Central memory CD8-positive, alpha-beta T cell (primary cell): ENCODE data around the gene ARF5.
A peak's percentile ranks its signal among the peaks of the same experiment; 100 is the strongest.

Experiments used
- ATAC-seq: fragments of 150-1000 bp; cut with Tn5 transposase; replicated peaks from 2 replicates; pipeline ENCODE4 v1.10.0; 2022; ENCODE audit warnings: mild to moderate bottlenecking, moderate FRiP score, moderate number of reproducible peaks; ENCODE audit not compliant: poor library complexity, severe bottlenecking; ENCODE audit errors: extremely low read depth
- DNase-seq, 2 donors: peaks; one replicate each; pipeline ENCODE4 v3.0.0; 2021; ENCODE audit warnings: low spot score in 2 of 2
- H3K27ac Mint-ChIP-seq: one replicate; pipeline ENCODE4 v1.8.0; 2022; ENCODE audit warnings: low read depth, mild to moderate bottlenecking, moderate library complexity, mixed read lengths
- H3K27me3 Mint-ChIP-seq: one replicate; pipeline ENCODE4 v1.8.0; 2022; ENCODE audit warnings: mixed read lengths
- H3K36me3 Mint-ChIP-seq: one replicate; pipeline ENCODE4 v1.8.0; 2022; ENCODE audit warnings: mild to moderate bottlenecking, moderate library complexity, mixed read lengths; ENCODE audit not compliant: insufficient read depth
- H3K4me1 Mint-ChIP-seq: one replicate; pipeline ENCODE4 v1.8.0; 2022; ENCODE audit warnings: mixed read lengths
- H3K4me3 Mint-ChIP-seq: one replicate; pipeline ENCODE4 v1.8.0; 2022; ENCODE audit warnings: mild to moderate bottlenecking, moderate library complexity, mixed read lengths
- H3K9me3 Mint-ChIP-seq: one replicate; pipeline ENCODE4 v1.8.0; 2022; ENCODE audit warnings: mixed read lengths

The ARF5 gene

GRCh38 chr7:127592550-127592949 lies 4.3 kb downstream of the ARF5 start:
- H3K27ac Mint-ChIP-seq, result no peak overlapping the region

GRCh38 chr7:127594490-127594889 lies 6.3 kb downstream of the ARF5 start:
- Mint-ChIP-seq H3K9me3 (no peaks in the 10 kb centered on the region), H3K4me3 (no peak overlapping the region), H3K4me1 (peaks cover 15% of the 10 kb centered on the region), H3K27ac (no peak overlapping the region), H3K36me3 (peaks cover 15% of the 10 kb centered on the region), H3K27me3 (no peaks in the 10 kb centered on the region)
- no peak for DNase-seq
- peak; percentile 32 for ATAC-seq

More at GRCh38 chr7:127592550-127592949, 4.3 kb downstream of the ARF5 start:
- no peak for ATAC-seq
- no peak for DNase-seq
- Mint-ChIP-seq H3K9me3 (no peaks in the 10 kb centered on the region), H3K4me3 (no peak overlapping the region), H3K36me3 (peaks cover 17% of the 10 kb centered on the region), H3K27me3 (no peaks in the 10 kb centered on the region), H3K4me1 (peaks cover 23% of the 10 kb centered on the region)

DNA sequence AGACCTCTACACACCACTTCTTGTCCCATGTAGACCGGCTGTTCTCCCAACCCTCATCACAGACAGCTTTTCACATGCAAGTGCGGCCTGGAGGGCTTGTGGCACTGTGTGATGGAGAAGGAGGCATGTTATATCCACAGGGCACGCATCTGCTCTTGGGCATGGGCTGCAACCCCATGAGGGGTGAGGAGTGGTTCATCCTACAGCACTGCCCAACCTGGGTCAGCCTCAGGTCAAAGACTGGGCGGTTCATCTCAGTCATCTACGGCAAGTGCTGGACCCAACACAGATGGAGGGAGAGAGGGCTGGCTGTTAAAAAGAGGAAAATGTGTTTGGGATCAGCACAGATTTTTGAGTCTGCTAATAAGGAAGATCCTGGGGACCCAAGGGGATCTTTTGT lies 7.5 kb downstream of the ARF5 start:
- peaks cover 10% of the 10 kb centered on the region for H3K36me3 Mint-ChIP-seq
- H3K4me1 Mint-ChIP-seq, result peaks cover 8% of the 10 kb centered on the region
- no peak overlapping the region for H3K27ac Mint-ChIP-seq
- ATAC-seq (no peak), DNase-seq (no peak)
- no peaks in the 10 kb centered on the region for H3K27me3 Mint-ChIP-seq
- no peaks in the 10 kb centered on the region for H3K9me3 Mint-ChIP-seq
- no peak overlapping the region for H3K4me3 Mint-ChIP-seq

DNA sequence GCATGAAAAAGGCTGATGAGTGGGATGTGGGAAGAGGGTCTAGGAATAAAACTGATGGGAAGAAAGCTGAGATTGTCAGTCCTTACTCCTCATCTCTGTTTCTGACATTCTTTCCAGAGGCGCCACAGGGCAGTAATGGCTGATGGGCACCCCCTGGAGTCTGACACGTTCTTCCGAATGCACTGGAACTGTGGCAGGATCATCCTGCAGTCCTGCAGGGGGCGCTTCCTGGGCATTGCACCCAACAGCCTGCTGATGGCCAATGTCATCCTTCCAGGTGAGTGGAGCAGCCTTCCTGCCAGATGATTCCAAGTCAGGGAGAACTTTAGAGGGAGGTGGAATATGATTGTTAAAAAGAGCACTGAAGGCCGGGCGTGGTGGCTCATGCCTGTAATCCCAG lies 10.1 kb downstream of the ARF5 start:
- Mint-ChIP-seq H3K4me3 (no peak overlapping the region), H3K4me1 (no peaks in the 10 kb centered on the region), H3K36me3 (no peaks in the 10 kb centered on the region), H3K9me3 (no peaks in the 10 kb centered on the region), H3K27me3 (no peaks in the 10 kb centered on the region), H3K27ac (no peak overlapping the region)
- ATAC-seq (no peak), DNase-seq (no peak)

DNA sequence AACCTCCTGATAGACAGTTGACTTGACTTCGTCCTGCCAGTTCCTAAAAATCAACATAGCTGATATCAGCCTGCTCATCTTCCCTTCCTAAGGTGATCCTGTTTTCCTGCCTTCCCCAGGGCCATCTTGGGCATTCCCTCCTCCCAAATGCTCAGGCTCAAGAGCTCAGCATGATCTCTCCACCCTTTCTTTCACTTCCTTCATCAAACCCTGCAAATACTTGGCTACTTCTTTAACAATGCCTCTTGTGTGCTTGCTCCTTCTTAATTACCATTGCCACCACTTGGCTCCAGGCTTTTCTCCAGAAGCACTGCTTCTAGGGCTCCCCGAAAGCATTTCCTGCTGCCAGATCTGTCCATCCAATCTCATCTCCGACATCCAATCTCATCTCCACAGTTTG lies 12.7 kb downstream of the ARF5 start:
- H3K27me3 Mint-ChIP-seq, result no peaks in the 10 kb centered on the region
- no peak overlapping the region for H3K27ac Mint-ChIP-seq
- no peak for ATAC-seq
- H3K4me1 Mint-ChIP-seq, result no peaks in the 10 kb centered on the region
- H3K4me3 Mint-ChIP-seq, result no peak overlapping the region
- DNase-seq, result no peak
- no peaks in the 10 kb centered on the region for H3K9me3 Mint-ChIP-seq
- H3K36me3 Mint-ChIP-seq, result no peaks in the 10 kb centered on the region

- no peak for ATAC-seq
- Mint-ChIP-seq H3K9me3 (no peaks in the 10 kb centered on the region), H3K27me3 (peaks cover 22% of the 10 kb centered on the region)
Observed at GRCh38 chr7:127608446-127608845, 20.2 kb downstream of the ARF5 start.

GRCh38 chr7:127609297-127609696 lies 21.1 kb downstream of the ARF5 start:
- H3K4me1 Mint-ChIP-seq, result no peaks in the 10 kb centered on the region
- no peaks in the 10 kb centered on the region for H3K36me3 Mint-ChIP-seq
- ATAC-seq (no peak), DNase-seq (no peak)
- H3K27ac Mint-ChIP-seq, result no peak overlapping the region
- H3K27me3 Mint-ChIP-seq, result peaks cover 30% of the 10 kb centered on the region
- no peaks in the 10 kb centered on the region for H3K9me3 Mint-ChIP-seq
- no peak overlapping the region for H3K4me3 Mint-ChIP-seq

More at GRCh38 chr7:127608446-127608845, 20.2 kb downstream of the ARF5 start:
- Mint-ChIP-seq H3K27ac (no peak overlapping the region), H3K4me3 (no peak overlapping the region), H3K4me1 (no peaks in the 10 kb centered on the region), H3K36me3 (no peaks in the 10 kb centered on the region)
- no peak for DNase-seq

DNA sequence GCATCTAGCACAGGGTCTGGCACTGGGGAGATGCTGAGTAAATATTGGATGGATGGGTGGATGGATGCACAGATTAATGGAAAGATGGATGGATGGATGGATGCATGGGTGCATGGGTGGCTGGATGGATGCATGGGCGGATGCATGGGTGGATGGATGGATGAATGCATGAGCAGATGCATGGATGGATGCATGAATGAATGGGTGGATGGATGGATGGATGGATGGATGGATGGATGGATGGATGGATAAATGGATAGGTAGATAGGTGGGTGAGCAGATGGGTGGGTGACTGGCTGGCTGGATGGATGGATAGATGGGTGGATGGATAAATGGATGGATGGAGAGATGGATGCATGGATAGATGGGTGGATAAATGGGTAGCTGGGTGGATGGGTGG lies 24.1 kb downstream of the ARF5 start:
- no peaks in the 10 kb centered on the region for H3K9me3 Mint-ChIP-seq
- no peak for DNase-seq
- no peak overlapping the region for H3K27ac Mint-ChIP-seq
- no peak overlapping the region for H3K4me3 Mint-ChIP-seq
- peaks cover 53% of the 10 kb centered on the region for H3K27me3 Mint-ChIP-seq
- no peaks in the 10 kb centered on the region for H3K36me3 Mint-ChIP-seq
- H3K4me1 Mint-ChIP-seq, result no peaks in the 10 kb centered on the region
- ATAC-seq, result no peak

DNA sequence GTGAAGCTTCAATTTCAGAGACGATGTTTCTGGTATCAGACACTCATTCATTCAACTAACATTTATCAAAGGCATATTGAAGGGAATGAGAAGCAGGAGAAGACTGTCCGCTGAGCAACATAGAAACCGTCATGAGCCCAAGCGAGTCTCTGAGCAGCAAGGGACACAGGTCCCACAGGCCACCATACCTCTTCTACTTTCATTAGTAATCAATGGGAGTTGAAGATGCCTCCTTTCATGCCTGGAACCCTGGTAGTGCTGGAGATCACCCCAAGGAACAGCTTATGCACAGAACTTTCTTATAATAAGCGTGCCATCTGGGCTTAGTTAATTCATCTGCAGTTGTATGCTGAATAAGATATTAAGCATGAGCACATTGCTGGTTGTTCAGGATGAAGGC lies 28.5 kb downstream of the ARF5 start:
- no peak for ATAC-seq
- no peak overlapping the region for H3K4me3 Mint-ChIP-seq
- DNase-seq, result no peak
- H3K27ac Mint-ChIP-seq, result no peak overlapping the region
- H3K9me3 Mint-ChIP-seq, result no peaks in the 10 kb centered on the region
- H3K36me3 Mint-ChIP-seq, result no peaks in the 10 kb centered on the region
- H3K4me1 Mint-ChIP-seq, result peaks cover 14% of the 10 kb centered on the region
- H3K27me3 Mint-ChIP-seq, result peaks cover 93% of the 10 kb centered on the region

DNA sequence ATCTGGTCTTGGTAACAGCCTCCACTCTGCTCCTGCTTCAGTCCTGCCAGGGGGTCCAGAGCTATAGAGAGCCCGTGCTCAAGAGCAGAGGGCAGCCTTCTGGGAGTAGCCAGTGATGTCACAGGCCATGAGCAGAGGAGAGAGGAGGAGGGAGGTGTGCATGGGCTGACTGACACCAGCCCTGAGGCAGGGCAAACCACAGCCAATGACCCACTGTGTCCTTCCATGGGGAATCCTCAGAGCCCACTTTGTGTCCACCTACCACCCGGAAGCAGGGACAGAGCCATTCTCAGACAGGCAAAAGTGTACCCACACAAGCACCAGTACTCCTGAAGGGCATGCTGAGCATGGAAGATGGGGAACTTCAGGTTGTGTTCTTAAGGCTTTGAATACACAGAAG lies 29.8 kb downstream of the ARF5 start, which contains the start of gene PAX4:
PAX4 (minus strand) TSS at position 101 of the 400 bp plus-strand sequence. CDS start 2,214 bp downstream, outside the sequence.
- H3K4me1 Mint-ChIP-seq, result peaks cover 14% of the 10 kb centered on the region
- no peak within 1 kb of the TSS for H3K27ac Mint-ChIP-seq
- no peaks in the 10 kb centered on the region for H3K9me3 Mint-ChIP-seq
- DNase-seq (no peak), ATAC-seq (no peak)
- peaks cover 93% of the 10 kb centered on the region for H3K27me3 Mint-ChIP-seq
- H3K36me3 Mint-ChIP-seq, result no peaks in the 10 kb centered on the region
- no peak within 1 kb of the TSS for H3K4me3 Mint-ChIP-seq

DNA sequence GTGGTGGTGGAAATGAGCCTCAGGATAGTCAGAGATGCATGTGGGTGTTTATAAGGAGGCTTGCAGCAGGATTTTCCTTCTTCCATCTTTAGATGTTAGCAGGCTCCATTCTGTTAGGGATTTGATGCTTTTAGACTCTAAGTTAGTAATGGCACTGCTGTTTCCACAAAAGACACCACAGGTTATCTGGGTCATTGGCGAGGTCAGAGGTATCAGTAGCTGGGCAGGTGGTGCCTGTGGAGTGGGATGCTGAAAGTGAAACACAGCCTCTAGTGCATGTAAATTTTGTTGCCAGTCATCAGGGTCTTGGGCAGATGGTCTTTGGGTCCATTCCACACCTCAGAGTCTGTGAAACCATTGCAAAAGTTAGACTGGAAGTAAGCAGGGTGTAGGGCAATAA lies 30.6 kb downstream of the ARF5 start:
- Mint-ChIP-seq H3K27me3 (peaks cover 92% of the 10 kb centered on the region), H3K36me3 (no peaks in the 10 kb centered on the region), H3K4me3 (no peak overlapping the region), H3K27ac (no peak overlapping the region), H3K9me3 (no peaks in the 10 kb centered on the region), H3K4me1 (peaks cover 14% of the 10 kb centered on the region)
- no peak for ATAC-seq
- no peak for DNase-seq

GRCh38 chr7:127619681-127620405 lies 31.6 kb downstream of the ARF5 start:
- no peaks in the 10 kb centered on the region for H3K9me3 Mint-ChIP-seq
- peaks cover 14% of the 10 kb centered on the region for H3K4me1 Mint-ChIP-seq
- no peak for ATAC-seq
- H3K36me3 Mint-ChIP-seq, result no peaks in the 10 kb centered on the region
- peaks cover 92% of the 10 kb centered on the region for H3K27me3 Mint-ChIP-seq
- H3K27ac Mint-ChIP-seq, result no peak overlapping the region
- H3K4me3 Mint-ChIP-seq, result no peak overlapping the region
- no peak for DNase-seq

DNA sequence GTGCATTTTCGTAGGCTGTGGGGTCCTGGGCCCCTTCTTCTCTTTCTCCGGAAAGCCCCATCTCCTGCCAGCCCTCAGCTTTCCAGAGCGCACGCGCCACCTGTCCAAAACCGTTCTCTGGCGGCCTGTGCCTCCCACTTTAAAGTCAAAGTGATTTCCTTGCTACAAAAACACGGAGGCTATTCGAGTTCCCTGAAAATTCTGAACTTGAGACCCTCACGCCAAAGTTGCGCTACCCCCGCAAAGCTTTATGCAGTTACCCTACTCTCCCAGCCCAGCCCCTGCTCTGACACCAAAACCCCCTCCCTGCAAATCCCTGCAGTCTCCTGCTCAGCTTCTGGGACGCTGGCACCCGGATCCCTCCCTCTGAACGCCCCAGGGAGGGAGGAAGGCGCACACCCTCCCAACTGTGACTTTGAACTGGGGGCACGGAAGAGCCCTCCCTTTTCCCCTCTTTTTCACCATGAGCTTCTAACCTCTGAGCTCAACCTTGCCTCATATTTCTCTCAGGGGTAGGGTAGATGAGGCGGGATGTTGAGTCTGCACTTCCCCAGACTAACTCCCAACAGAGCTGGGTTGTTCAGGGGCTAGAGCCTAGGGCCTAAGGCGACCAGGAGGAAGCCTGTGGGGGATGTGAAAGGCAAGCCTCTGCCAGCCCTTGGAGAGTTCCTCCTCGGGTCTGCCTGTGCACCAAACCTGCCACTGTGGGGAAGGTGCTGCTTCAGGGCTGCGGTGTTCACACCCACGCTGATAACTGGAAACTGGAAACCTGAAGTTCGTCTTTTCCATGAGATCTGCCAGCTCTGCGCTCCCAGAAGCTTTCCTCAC lies 32.4 kb downstream of the ARF5 start:
- H3K27me3 Mint-ChIP-seq, result peaks cover 92% of the 10 kb centered on the region
- H3K27ac Mint-ChIP-seq, result no peak overlapping the region
- no peak for DNase-seq
- no peaks in the 10 kb centered on the region for H3K36me3 Mint-ChIP-seq
- peaks cover 14% of the 10 kb centered on the region for H3K4me1 Mint-ChIP-seq
- no peak overlapping the region for H3K4me3 Mint-ChIP-seq
- ATAC-seq, result peak; percentile 43
- H3K9me3 Mint-ChIP-seq, result no peaks in the 10 kb centered on the region
